Large intestine (tissue), 3 donors: Measurements from ENCODE around the gene ARL14. TPM values are rescaled to one million over a fixed set of nuclear protein-coding genes. Genes with fewer than 3 reads are reported as not detected.
A peak's percentile ranks its signal among the peaks of the same experiment; 100 is the strongest.

ENCODE experiments used
- DNase-seq, 2 donors: peaks; one replicate each; pipeline versions ENCODE4 v3.0.0 to v3.0.0-alpha.2; 2013
- H3K27ac ChIP-seq: one replicate; pipeline ENCODE4 v1.5.1; 2013; ENCODE audit warnings: low read length
- H3K27me3 ChIP-seq: 2 replicates; pipeline ENCODE4 v1.6.1; 2013; ENCODE audit warnings: low read length; ENCODE audit not compliant: control insufficient read depth, insufficient read depth
- H3K36me3 ChIP-seq: 2 replicates; pipeline ENCODE4 v1.6.1; 2013; ENCODE audit warnings: low read length; ENCODE audit not compliant: control insufficient read depth, insufficient read depth
- H3K4me1 ChIP-seq: one replicate; pipeline ENCODE4 v1.6.1; 2013; ENCODE audit warnings: low read length; ENCODE audit not compliant: control insufficient read depth, insufficient read depth
- H3K4me3 ChIP-seq: one replicate; pipeline ENCODE4 v1.5.1; 2013; ENCODE audit warnings: low read length
- H3K9me3 ChIP-seq: one replicate; pipeline ENCODE4 v1.6.1; 2013; ENCODE audit warnings: mild to moderate bottlenecking, low read depth, low read length, moderate library complexity; ENCODE audit not compliant: control insufficient read depth
- WGBS: methylation state at CpG from one replicate; pipeline ENCODE4 v1.1.5; 2013; ENCODE audit warnings: low lambda C conversion rate; ENCODE audit not compliant: insufficient coverage; 5-methylcytosine and 5-hydroxymethylcytosine counted together
- polyA plus RNA-seq: library from polyadenylated mRNA; unstranded; fragments of 120-200 nt; gene quantifications from one replicate; pipeline ENCODE4 v1.2.1, GENCODE V29; 2013

The ARL14 gene
- polyA plus RNA-seq, 1 donor, result 5.9 TPM

DNA sequence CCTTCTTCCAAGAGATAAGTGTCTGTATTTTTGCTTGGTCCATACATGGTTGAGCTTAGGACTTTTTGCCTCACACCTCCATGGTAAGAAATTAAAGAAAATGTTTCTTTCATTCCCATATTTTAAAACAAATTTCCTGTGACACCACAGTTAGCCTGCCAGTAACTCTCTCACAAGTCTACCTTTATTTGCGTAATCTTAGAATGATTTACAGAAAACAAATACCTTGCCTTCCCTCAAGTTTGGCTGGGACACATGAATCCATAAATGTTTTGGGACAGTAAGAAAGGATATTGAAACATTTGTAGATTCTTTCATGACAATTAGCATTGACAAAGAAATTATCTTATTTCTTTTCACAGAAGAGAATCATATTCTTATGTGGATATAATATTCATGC, 3.8 kb upstream of the ARL14 start:
- DNase-seq, result no peak
- WGBS, result 83% methylated on average over 1 of the region's 1 CpG
- Histone ChIP-seq H3K36me3 (no peaks in the 10 kb centered on the region), H3K4me1 (peaks cover 20% of the 10 kb centered on the region), H3K9me3 (no peaks in the 10 kb centered on the region), H3K27me3 (no peaks in the 10 kb centered on the region), H3K27ac (no peak overlapping the region), H3K4me3 (no peak overlapping the region)

DNA sequence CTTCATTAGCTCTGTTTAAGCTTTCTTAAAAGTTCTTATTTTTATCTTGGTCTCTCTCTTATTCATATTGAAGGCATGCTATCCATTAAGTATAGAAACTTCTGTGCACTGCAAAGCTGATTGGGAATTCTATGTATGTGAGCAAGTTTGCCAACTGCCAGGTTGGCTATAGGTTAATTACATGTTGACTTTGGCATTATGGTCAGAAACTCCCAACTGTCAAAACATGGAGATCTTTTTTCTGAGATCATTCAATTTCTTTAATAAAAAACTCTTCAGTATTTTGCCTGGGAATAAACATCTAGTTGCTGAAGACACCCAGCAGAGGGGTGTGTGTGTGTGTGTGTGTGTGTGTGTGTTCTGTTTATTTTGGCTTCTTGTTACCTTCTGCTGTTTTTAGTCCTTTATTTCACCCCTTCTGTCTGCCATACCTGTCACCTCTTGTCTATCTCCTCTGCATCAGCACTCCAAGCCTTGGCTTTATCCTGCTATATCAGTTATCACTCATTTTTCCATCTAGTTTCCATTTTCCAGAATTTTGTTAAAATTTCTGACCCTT, 1.3 kb upstream of the ARL14 start:
- H3K9me3 ChIP-seq, result no peaks in the 10 kb centered on the region
- peaks cover 32% of the 10 kb centered on the region for H3K4me1 ChIP-seq
- DNase-seq, result no peak
- no peaks in the 10 kb centered on the region for H3K27me3 ChIP-seq
- H3K27ac ChIP-seq, result peak overlapping the region; percentile 88
- H3K4me3 ChIP-seq, result no peak overlapping the region
- H3K36me3 ChIP-seq, result no peaks in the 10 kb centered on the region

DNA sequence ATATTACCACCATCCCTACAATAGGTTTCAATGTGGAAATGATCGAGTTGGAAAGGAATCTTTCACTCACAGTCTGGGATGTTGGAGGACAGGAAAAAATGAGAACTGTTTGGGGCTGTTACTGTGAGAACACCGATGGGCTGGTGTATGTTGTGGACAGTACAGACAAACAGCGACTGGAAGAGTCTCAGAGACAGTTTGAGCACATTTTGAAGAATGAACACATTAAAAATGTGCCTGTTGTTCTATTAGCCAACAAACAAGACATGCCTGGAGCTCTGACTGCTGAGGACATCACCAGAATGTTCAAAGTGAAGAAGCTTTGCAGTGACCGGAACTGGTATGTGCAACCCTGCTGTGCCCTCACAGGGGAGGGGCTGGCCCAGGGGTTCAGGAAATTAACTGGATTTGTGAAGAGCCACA, 510 bp downstream of the ARL14 start:
- no peaks in the 10 kb centered on the region for H3K36me3 ChIP-seq
- peaks cover 32% of the 10 kb centered on the region for H3K4me1 ChIP-seq
- peak in 1 of 2 donors; percentile 19 for DNase-seq
- H3K27me3 ChIP-seq, result no peaks in the 10 kb centered on the region
- H3K4me3 ChIP-seq, result peak overlapping the region; percentile 1
- no peaks in the 10 kb centered on the region for H3K9me3 ChIP-seq
- whole genome bisulfite sequencing, result no CpG with 5 or more reads among the region's 4 CpGs
- peak overlapping the region; percentile 88 for H3K27ac ChIP-seq

DNA sequence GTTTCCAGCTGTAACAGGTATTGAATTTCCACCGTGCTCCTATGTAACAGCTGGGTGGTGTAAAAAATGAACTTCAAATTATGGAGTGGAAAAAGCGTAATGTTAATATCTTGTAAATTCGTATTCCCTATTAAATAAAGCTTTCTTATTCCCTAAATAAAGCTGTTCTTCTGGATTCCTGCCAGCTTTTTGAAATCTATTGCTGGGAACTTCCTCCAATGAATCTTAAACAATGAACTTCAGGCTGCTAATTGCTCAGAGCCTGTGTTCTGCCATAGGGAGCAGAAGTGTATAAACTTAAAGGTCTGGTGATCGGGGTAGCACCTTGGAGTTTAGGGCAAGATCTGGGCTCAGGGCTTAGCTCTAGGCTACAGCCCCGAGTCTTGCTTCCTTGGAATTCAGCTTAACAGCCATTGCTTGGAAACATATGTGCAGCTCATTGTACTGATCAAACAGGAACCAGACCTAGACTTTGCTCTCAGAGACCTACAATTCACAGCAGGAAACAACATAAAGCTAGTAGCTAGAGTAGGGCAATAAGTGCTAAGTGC, 1.4 kb downstream of the ARL14 start:
- no peaks in the 10 kb centered on the region for H3K27me3 ChIP-seq
- H3K9me3 ChIP-seq, result no peaks in the 10 kb centered on the region
- peak; percentile 81 to 94 for DNase-seq
- 10% methylated on average over 2 of the region's 5 CpGs for WGBS
- peak overlapping the region; percentile 17 for H3K4me3 ChIP-seq
- peaks cover 32% of the 10 kb centered on the region for H3K4me1 ChIP-seq
- no peaks in the 10 kb centered on the region for H3K36me3 ChIP-seq
- peak overlapping the region; percentile 88 for H3K27ac ChIP-seq

DNA sequence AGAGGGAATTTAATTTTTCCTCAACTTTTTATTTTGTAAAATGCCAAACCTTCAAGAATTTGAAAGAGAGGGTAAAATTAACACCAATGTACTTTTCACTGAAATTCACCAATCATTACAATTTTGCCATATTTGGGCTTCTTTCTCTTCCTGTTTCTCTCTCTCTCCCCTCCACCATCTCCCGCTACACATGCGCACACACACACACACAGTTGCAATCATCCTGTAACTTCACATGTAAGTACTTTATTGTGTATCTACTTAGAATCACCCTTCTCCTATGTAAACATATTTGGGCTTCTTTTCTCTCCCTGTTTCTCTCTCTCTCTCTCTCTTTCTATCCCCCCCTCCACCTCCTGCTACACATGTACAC, 7.4 kb downstream of the ARL14 start:
- Histone ChIP-seq H3K4me1 (peaks cover 6% of the 10 kb centered on the region), H3K36me3 (no peaks in the 10 kb centered on the region), H3K9me3 (no peaks in the 10 kb centered on the region), H3K4me3 (no peak overlapping the region), H3K27me3 (no peaks in the 10 kb centered on the region), H3K27ac (no peak overlapping the region)
- 100% methylated on average over 2 of the region's 2 CpGs for WGBS
- no peak for DNase-seq

DNA sequence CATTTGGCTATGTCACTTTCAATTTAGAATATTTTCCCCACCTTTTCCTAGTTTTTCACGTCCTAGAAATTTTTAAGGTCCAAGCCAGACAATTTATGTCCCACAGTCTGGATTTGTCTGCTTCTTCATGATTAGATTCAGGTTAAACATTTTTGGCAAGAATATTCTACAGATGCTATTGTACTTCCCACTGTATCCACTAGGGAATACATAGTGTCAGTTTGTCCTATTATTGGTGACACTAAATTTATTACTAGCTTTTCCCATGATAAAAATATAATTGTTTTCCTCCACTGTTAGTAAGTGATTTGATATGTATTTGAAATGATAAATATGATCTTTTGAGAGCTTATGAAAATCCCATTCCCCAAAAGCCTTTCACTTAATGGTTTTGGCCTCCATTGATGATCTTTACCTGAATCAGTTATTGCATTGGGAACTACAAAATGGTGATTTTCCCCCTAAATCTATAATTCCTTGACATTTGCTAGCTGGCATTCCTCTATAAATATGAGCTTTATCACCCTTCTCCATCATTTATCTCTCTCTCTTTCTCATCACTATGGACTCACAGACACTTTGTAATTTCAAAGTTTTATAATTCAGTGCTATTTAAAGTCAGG, 8.3 kb downstream of the ARL14 start:
- 100% methylated on average over 1 of the region's 1 CpG for WGBS
- H3K27ac ChIP-seq, result no peak overlapping the region
- no peaks in the 10 kb centered on the region for H3K27me3 ChIP-seq
- no peak for DNase-seq
- H3K9me3 ChIP-seq, result no peaks in the 10 kb centered on the region
- H3K36me3 ChIP-seq, result no peaks in the 10 kb centered on the region
- H3K4me3 ChIP-seq, result no peak overlapping the region
- no peaks in the 10 kb centered on the region for H3K4me1 ChIP-seq

DNA sequence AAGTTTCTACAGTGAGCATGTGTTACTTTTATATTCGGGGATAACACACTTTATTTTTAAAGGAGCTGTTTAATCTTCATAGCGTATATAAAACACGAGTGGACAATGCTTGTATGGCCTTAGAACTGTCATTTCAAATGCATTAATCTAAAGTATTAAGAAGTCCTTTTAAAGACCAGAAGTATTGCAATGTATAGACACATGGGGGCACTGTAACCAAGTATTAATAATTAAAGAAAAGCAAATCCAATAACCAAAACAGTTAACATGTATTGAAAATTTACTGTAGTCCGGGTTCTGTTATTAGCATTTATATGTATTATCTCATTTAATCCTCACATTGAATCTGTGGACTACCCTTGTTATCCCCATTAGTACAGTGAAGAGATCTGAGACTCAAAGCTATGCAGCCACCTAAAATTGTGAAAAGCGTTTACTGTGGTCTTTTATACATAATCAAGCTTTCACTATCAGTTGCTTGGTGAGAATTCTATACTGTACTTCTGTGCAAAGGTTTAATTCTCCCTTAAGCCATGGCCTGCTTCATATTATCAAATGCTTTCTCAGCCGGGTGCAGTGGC, 10.1 kb downstream of the ARL14 start:
- DNase-seq, result no peak
- no CpG with 5 or more reads among the region's 6 CpGs for WGBS
- no peaks in the 10 kb centered on the region for H3K36me3 ChIP-seq
- no peak overlapping the region for H3K27ac ChIP-seq
- H3K9me3 ChIP-seq, result no peaks in the 10 kb centered on the region
- no peaks in the 10 kb centered on the region for H3K4me1 ChIP-seq
- H3K27me3 ChIP-seq, result no peaks in the 10 kb centered on the region
- H3K4me3 ChIP-seq, result no peak overlapping the region

DNA sequence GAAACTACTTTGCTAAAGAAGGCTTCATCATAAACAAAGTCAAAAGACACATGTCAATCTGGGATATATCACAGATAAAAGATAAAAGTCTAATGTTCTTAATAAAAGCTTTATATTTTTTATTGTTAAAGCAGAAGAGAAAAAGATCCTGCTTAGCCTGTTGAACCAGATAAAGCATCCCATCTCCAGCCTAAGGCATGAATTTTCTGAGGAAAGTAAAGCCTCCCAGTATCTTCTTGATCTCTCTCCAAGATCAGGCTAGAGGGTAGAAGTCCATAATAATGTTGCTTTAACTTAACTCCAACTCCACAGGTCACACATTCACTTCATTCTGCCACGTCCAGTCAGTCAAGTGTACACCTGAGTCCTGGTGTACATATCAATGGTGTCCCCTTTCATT, 14.2 kb downstream of the ARL14 start:
- H3K36me3 ChIP-seq, result no peaks in the 10 kb centered on the region
- H3K4me3 ChIP-seq, result no peak overlapping the region
- H3K27me3 ChIP-seq, result no peaks in the 10 kb centered on the region
- no peak for DNase-seq
- H3K27ac ChIP-seq, result no peak overlapping the region
- no peaks in the 10 kb centered on the region for H3K4me1 ChIP-seq
- no peaks in the 10 kb centered on the region for H3K9me3 ChIP-seq
- WGBS, result no CpG with 5 or more reads among the region's 1 CpG

DNA sequence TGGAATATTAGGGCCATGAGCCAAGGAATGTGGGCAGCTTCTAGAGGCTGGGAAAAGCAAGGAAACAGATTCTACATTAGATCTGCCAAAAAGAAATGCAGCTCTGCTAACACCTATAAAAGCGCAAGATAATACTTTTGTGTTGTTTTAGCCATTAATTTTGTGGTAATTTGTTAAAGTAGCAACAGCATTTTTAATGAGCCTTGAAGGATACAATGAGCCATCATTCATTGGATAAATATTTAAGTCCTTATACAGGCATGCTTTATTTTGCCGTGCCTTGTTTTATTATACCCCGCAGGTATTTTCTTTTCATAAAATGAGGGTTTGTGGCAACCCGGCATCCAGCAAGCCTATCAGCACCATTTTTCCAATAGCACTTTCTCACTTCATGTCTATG, 15.0 kb downstream of the ARL14 start:
- DNase-seq, result no peak
- 96% methylated on average over 4 of the region's 4 CpGs for WGBS
- H3K4me1 ChIP-seq, result no peaks in the 10 kb centered on the region
- no peak overlapping the region for H3K4me3 ChIP-seq
- H3K27ac ChIP-seq, result no peak overlapping the region
- no peaks in the 10 kb centered on the region for H3K9me3 ChIP-seq
- no peaks in the 10 kb centered on the region for H3K36me3 ChIP-seq
- H3K27me3 ChIP-seq, result no peaks in the 10 kb centered on the region

DNA sequence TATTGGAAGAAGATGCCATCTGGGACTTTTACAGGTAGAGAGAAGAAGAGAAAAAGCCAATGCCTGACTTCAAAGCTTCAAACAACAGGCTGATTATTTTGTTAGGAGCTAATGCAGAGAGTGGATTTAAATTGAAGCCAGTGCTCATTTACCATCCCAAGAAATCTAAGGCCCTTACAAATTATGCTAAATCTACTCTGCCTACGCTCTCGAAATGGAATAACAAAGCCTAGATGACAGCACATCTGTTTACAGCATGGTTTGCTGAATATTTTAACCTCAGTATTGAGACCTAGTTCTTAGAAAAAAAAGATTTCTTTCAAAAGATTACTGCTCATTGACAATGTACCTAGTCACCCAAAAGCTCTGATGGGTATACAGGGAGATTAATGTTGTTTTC, 16.2 kb downstream of the ARL14 start:
- Histone ChIP-seq H3K27ac (no peak overlapping the region), H3K4me1 (no peaks in the 10 kb centered on the region), H3K27me3 (no peaks in the 10 kb centered on the region), H3K4me3 (no peak overlapping the region), H3K36me3 (no peaks in the 10 kb centered on the region), H3K9me3 (no peaks in the 10 kb centered on the region)
- no peak for DNase-seq
- WGBS, result 100% methylated on average over 2 of the region's 2 CpGs

DNA sequence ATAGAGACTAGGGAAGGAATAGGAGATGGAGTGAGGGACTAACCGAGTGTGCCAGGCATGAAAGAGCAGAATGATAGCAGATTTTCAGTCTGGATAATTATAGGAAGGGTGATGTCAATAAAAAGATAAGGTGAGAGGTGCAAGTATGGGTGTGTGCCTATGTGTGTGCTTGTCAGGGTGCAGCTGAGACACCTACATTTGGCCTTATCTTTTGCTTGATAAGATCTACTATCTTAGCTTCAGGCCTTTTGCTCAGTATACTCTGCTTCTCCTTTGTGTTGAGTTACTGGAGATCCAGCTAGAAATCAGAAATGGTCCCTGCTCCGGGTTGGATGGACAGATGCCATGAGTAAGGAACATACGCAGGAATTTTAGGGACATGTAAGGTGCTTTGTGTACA, 17.4 kb downstream of the ARL14 start:
- H3K4me3 ChIP-seq, result no peak overlapping the region
- no peak for DNase-seq
- no peak overlapping the region for H3K27ac ChIP-seq
- WGBS, result 40% methylated on average over 1 of the region's 3 CpGs
- no peaks in the 10 kb centered on the region for H3K9me3 ChIP-seq
- no peaks in the 10 kb centered on the region for H3K36me3 ChIP-seq
- H3K27me3 ChIP-seq, result no peaks in the 10 kb centered on the region
- no peaks in the 10 kb centered on the region for H3K4me1 ChIP-seq
